ENCODE results near the gene ITLN2. TPM values are rescaled to one million over a fixed set of nuclear protein-coding genes. Genes with fewer than 3 reads are reported as not detected.
"Not testable (repeated sequence)": the region's sequence is repeated elsewhere in the genome, so short reads cannot be mapped to it uniquely, and the experiment has no call there.

The ITLN2 gene
- total RNA-seq = not detected

DNA sequence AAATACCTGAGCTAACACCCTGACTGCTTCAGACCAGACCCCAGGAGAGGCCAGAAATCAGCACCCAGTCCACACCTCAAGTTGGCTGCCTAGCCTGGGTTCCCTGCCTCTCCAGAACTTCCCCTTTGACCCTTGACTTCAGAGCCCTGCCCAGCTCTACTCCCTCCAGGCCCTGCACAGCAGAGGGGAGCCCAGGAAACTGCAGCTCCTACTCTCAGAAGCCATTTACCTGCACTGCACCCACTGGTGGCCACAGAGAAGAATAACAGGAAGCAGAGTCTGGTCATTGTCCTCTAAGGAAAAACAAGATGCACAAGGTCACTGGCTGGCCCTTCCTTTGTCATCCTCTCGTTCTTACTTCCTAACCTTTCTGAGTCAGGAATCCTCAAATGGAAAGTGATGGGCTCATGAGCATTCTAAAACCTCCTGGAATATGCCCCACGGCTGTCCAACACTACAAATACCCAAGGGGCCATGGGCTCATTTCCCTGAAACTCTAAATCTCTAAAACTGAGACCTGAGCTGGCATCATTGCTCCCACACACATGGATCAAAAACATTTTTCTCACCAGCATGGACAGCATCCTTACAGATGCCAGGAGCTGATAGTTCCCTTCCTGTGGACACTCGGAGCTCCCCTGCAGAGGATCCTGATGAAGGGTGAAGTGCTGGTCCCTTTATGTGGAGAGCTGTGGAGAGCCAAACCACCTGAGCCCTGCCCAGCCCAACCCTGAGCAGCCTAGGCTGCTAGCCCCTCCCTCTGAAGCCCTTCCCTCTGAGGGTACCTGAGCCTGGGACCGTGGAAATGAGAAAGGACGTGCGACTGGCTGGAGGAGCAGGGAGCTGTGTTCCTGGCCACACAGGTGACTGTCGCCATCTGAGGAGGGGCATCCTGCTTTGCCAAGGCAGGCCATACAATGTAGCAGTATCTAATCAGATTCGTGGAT lies at the start of gene ITLN2:
TSS of gene ITLN2 (minus strand) at position 652 of the 947 bp plus-strand sequence. CDS start at position 584, 68 bp downstream.
- peak; percentile 32 for DNase-seq

DNA sequence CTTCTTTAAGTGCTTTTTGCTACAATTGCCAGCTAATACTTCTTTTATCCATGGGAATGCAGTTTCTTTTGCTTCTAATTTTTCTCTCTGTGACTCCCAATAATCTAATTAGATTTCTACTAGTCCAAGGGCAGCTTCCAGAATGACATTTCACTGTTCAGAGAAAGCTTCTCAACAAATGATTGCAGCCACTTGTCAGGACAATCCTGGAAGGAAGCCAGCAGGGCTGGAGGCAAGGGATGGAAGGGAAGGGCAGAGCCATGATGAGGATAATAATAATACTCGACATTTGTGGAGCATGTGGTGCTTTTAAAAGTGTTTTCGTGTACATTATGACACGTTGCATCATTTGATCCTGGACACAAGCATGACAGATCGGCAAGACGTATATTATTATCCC lies 46.9 kb upstream of the ITLN2 start:
- peak; percentile 54 for DNase-seq

DNA sequence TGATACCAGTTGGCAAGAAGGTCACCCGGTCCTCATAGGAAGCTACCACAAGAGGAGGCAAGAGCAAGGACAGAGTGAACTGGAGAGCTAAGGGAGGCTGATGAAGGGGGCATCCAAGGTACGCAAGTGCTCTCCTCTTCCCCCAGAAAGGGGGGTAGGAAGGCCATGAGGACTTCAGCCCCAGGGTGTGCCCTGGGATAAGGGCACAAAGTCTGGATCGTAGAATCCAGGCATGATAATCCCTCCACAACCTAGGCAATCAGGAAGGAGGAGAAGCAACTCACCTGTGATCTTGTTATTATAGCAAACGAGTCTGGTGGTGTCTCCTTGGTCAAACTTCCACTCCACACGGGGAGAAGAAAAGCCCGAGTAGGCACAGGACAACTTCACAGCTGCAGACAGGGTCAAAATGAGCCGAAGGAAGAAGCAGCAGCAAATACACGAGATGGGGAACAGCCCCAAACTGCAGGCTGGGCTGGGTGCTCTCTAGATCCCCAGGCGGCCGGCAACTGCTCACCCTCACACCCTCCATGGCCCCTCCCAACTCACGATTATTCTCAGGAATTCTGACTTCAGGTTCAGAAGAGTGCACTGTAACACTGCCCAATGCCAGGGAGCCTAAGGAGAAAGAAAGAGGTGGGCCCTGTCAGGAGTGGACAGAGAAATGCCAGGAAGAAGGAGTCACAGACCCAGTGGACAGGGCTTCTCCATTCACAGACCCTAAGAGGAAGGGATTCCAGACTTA lies 46.3 kb upstream of the ITLN2 start:
- no peak for DNase-seq

DNA sequence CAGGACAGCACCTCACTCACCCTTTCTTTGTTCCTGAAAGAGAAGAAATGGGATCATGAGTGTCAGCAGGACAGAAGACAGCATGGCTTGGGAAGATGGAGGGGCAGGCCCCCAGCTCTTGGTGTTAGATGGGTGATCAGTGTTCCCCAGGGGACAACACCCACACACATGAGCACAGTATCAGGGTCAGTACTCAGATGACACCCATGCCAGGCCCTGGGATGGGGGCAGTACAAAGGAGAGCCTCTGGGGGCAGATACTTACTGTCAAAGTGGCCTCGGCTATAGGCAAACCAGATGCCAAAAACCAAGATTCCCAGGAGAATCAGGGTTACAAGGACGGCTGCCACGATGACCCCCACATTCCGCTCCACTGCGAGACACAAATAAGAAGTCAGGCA lies 44.8 kb upstream of the ITLN2 start:
- no peak for DNase-seq

DNA sequence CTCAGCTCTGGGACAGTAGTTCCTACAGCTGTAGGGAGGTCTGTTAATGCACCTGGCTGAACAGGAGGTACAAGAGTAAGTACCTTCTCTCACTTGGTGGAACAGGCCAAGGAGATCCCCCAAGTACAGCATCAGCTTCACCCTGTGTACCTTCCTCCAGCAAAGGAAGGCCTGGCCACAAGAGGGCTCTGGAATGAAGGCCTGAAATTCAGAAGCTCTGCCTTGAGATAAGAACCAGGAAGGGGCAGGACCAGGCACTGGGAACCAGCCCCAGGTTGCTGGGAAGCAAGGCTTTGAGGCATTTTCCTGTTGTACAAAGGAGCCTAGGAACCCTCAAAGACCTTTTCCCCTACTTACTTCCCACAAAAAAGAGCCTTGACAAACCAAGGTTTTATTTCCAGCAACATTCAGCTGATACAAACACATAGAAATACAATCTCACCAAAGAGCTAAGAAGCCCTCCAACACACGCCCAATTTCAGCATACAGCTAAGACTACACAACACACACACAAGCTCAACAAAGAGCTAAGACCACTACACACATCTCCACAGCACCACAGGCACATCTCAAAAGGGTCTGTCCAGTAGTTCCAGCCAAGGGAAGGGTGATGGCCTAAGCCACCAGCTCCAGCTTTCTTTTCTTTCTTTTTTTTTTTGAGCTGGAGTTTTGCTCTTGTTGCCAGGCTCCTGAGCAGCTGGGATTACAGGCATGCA lies 42.9 kb upstream of the ITLN2 start:
- peak; percentile 40 for DNase-seq

DNA sequence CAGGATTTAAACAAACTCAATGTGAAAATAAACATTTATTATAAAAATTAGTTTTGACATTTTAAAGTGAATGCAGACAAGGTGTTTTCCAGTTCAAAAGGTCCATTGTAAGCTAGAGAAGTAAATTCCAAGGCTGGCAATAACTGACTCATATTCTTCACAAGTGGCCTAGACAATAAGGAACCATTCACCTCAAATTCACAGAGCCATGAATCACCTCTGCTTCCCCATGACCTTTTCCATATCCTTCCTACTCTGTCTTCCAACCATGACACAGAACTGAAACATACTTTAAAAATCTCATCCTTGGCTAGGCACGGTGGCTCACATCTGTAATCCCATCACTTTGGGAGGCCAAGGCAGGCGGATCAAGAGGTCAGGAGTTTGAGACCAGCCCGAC lies 41.6 kb upstream of the ITLN2 start:
- DNase-seq = no peak

DNA sequence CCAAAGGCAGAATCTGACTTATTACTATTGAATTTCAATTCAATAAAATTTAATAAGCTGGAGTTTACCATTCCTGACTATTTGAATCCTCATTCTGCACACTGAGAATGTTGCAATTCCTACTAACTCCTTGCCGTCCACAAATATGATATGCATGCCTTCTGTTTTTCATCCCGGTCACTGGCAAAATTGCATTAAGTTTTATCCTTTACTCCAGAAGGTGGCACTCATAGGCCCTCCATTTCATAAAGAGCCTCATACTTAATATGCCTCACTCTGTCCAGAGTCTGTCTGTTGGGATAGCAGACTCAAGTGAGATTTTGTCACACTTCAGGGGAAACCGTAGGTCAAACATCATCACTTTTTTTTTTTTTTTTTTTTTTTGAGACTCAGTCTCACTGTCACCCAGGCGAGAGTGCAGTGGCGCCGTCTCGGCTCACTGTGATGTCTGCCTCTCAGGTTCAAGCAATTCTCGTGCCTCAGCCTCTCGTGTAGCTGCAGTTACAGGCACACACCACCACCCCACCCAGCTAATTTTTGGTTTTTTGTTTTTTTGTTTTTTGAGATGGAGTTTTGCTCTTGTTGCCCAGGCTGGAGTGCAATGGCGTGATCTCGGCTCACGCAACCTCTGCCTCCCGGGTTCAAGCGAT lies 39.1 kb upstream of the ITLN2 start:
- peak; percentile 48 for DNase-seq

DNA sequence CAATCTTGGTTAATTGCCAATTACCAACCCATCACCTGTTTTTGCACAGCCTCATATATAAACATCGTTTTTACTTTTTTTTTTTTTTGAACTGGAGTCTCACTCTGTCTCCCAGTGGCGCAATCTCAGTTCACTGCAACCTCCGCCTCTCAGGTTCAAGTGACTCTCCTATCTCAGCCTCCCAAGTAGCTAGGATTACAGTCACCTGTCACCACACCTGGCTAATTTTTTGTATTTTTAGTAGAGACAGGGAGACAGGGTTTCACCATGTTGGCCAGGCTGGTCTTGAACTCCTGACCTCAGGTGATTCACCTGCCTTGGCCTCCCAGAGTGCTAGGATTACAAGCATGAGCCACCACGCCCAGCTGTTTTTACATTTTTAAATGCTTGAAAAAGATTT lies 37.4 kb upstream of the ITLN2 start:
- DNase-seq = not testable (repeated sequence)

DNA sequence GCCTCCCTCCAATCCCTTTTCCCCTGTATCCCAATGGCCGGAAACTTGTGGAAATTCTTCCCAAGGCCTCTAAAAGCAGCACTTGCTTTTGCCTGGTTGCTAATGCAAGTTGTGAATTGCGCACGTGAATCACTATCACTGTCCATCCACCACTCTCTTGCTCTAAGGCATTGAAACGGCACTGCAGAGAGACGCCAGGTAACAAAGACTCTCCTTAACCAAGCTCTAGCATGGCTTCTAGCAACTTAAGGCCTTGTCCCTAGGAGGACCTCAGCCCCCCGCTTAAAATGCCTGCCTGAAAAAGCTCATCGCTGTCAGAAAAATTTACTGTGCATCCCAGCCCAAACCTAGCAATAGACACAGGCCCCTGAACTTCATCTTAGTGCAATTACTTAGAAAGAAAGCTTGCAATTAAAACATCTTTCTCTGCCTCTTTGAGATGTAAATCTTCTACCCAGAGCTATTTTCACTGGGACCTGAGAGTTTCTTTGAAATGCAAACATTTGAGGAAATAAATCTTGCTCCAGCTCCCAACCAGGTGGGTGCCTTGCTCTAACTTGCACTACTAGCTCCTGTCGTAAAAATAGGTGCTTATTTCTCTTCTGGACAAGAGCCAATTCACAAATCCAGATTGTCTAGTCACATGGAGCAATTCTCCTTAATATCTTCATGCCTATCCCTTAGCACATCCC lies 32.9 kb upstream of the ITLN2 start:
- peak; percentile 27 for DNase-seq

DNA sequence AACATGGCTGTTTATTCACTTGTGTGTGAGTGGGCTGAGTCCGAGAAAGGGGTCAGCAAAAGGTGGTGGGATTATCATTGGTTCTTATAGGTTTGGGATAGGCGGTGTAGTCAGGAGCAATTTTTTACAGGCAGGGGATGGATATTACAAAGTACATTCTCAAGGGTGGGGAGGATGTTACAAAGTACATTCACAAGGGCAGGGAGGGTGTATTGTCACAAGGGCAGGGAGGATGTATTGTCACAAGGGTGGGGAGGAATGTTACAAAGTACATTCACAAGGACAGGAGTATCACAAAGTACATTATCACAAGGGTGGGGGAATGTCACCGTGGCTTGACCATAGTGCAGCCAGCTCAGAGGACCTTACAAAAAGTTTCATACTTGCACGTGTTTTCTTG lies 31.1 kb upstream of the ITLN2 start:
- DNase-seq = no peak

DNA sequence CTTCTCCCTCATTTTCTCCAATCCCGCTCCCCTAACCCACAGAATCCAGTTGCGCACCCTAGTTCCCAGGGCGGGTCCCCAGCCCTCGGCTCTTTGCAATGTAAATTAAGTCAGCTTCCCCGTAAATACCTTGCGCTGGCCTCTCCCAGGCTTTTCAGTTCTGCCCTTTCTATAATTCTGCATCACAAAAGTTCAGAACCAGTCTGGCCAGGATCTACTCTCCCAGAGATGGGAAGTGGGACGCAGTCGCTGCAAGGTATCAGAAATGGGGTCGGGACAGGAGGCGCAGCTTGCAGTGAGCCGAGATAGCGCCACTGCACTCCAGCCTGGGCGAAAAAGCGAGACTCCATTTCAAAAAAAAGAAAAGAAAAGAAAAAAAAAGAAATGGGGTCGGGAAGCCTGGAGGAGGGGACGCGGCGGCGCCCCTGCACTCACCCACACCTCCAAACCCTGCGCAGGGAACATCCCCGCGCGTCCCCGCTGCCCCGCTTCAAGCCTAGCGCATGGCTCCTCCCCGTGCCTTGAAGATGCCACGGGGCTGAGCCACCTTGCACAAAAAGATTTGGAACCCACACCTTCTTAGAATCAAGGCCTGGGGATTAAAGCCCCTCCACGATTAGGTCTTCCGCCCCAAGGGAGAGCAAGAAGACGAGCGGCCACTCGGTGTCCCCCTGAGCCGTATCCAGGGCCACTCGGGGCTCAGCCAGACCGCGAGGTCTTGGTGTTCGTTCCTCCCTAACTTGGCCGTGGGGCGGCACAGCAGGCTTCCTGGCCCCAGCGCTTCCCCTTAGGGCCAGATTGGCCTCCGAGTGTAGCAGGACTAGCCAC lies 27.2 kb upstream of the ITLN2 start:
- DNase-seq = no peak

DNA sequence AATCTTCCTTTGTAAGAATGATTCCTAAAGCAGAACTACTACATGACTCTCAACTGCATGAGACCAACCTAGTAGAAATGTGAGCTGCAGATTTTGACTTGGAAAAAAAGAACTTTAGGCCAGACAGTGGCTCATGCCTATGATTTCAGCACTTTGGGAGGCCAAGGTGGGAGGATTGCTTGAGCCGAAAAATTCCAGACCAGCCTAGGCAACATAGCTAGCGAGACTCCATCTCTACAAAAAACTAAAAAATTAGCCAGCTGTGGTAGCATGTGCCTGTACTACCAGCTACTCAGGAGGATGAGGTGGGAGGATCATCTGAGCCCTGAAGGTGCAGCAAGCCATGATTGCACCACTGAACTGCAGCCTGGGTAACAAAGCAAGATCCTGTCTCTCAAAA lies 24.7 kb upstream of the ITLN2 start:
- no peak for DNase-seq

DNA sequence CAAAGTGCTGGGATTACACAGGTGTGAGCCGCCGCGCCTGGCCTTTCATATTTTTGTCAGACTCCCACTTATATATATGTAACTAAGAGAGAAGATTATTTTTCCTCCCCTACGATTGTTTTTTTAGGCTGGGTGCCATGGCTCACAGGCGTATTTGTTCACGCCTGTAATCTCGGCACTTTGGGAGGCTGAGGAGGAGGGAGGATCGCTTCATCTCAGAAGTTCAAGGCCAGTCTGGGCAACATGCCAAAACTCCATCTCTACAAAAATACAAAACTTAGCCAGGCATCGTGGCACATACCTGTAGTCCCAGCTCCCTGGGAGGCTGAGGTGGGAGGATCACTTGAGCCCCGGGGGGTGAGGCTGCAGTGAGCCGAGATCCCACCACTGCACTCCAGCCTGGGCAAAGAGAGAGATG lies 23.9 kb upstream of the ITLN2 start:
- no peak for DNase-seq

DNA sequence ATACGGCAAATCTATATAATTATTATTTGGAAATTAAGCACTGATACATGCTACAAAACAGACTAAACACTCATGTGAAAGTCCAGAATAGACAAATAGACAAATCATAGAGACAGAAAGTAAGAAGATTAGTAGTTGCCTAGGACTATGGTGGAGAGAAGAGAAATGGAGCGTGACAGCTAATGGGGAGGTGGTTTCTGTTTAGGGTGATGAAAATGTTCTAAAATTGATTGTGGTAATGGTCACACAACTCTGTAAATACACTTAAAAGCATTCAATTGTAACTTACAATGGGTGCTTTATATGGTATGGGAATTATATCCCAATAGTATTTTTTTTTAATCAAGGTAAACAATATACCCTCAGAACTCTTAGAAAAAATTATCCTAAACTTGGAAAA lies 20.4 kb upstream of the ITLN2 start:
- DNase-seq = no peak

DNA sequence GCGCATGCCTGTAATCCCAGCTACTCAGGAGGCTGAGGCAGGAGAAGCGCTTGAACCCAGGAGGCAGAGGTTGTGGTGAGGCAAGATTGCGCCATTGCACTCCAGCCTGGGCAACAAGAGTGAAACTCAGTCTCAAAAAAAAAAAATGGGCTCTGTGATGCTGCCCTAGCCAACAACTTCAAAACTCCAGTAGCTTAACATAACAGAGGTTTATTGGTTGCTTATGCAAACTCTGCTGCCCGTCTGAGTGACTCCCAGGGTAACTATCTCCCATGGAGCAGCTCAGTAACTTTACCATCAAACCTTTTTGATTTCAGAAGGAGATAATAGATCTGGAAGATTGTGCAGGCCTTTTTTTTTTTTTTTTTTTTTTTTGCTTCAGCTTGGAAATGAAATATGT lies 18.9 kb upstream of the ITLN2 start:
- no peak for DNase-seq

DNA sequence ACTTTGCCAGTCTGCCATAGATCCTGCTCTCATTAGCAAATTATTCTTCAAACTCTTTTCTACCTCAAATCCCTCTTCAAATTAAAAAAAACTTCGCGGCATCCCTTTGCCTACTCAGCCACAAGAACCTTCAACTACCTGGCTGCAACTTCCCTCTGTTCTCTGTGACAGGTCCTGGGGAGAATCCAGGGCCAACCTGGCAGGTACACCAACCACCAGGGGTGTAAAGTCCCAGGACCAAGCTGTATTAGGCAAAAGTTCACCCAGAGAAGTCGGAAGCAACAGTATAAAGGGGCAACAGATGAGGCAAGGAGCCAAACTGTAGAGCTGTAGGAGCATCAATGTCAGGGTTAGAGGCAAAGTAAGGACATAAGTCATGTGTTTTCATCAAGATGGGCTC lies 18.3 kb upstream of the ITLN2 start:
- DNase-seq = no peak

DNA sequence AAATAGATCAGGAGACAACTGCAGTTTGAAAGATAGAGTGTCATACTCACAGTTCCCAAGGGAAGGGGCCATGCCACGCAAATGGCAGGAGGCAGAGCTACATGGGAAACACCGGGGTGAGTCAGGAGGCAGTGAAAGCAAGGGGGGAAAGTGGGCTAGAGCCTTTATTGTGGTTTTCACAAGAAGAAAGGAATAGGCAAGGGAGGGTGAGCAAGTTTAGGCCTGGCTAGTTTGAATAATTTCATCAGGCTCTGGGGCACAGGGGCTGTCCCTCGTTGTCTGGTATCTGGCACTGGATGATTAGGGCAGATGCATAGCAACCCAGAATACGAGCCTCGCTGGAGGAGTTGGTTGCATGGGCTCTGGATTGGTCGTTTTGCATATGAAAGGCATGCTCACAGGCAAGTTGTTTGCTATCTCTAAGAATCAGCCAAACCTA lies 17.0 kb upstream of the ITLN2 start:
- no peak for DNase-seq

DNA sequence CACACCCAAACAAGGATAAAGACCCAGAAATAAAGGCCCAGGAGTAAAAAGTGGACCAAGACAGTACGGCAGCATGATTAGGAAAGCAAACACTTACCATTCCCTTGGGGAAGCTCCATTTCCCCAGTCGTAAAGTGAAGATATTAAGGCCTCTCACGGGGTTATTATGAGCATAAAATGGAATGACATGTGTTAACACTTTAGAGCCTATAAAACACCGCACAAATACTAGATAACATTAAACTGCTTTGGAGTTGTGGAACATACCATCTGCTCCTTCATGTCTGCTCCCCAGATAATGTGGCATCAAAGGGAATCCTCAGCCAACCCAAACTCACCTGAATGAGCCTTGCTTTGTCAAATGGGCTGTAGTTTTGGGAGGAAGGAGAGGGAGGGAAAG lies 8.9 kb upstream of the ITLN2 start:
- no peak for DNase-seq

DNA sequence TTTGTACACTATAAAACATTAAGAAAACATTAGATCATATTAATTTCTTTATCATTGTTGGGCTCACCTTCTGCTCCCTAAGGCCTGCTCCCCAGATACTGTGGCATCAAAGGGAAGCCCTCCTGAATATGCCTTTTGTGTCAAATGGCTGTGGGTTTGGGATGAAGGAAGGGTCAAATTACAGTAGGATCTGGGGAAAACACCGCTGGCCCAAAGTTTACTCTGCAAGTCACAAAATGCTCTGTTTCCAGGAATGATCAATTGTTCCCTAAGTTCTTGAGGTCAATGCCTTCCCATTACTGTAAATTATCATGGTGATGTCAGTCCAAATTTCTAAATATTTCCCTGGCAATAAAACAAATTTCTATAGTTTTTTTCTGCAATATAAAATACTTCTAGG lies 6.8 kb upstream of the ITLN2 start:
- no peak for DNase-seq

DNA sequence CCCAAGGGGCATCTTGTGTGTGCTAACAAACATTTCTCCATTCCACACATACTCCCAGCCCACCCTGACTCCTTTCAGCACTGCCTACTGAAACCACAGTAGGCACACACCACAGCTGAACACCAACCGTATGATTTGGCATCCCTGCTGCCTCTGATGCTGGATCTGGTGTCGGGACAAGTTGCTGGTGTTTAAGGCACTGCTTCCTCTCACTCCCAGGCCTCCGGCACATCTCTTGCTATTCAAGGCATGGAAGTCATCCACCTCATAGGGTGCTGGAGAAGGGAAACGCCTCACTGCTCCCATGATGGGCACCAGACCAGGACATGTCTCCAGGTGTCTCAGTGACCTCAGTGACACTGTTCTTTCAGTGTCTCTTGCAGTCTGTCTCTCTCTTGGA lies 2.4 kb upstream of the ITLN2 start:
- DNase-seq = no peak

DNA sequence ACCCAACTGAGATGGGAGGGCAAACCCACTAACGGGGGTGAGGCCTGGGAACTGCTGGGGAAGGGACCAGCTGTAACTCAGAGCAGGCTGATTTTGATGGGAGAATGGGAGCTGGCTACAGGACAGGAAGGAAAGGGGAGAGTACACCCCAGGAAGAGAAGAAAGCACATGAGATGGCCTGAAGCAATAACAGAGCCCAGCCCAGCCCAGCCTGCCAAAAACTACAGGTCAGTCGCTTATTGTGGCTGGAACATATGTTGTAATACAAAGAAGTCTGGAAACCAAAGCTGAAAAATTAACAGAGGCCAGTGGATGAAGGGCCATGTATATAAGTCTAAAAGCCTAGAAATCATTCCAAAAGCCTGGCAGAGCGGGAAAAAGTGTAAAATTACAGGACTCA lies 1.6 kb downstream of the ITLN2 start:
- DNase-seq = no peak
